Measurements from ENCODE around the gene NHEJ1. TPM values are rescaled to one million over a fixed set of nuclear protein-coding genes. Genes with fewer than 3 reads are reported as not detected.

NHEJ1 gene
- total RNA-seq, 1 experiment from 2014 or later, result 22.3 TPM

DNA sequence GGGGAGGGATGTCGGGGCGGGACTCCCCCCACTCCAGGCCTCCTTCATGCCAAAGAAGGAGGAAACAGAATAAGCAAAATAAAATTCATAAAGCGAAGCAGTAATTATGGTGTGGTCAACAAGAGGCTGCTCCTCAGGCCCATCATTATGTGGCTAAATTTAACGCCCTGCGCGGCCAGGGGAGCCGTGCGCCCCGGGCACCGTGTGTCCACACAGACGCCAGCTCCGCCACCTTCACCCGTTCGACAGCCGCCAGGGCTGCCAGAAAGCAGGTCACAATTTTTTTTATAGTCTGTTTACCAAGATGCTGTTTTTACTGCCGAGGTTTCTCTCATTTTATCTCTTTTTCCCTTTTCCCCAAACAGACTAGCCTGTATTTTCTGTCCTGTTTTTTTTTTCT is 31.0 kb downstream of the NHEJ1 start:
- ChIA-PET CTCF (interaction anchor here (1.0 to 1.8 kb wide), 3 partner anchors 25 to 166 kb away, joined by 4 to 6 read pairs (median 4); no protein-coding TSS in a partner anchor), POLR2A (no interaction called here)
- Mint-ChIP-seq H3K27me3 (ENCODE audit: low read depth) (no peaks in the 10 kb centered on the region), H3K4me1 (peaks cover 9% of the 10 kb centered on the region), H3K27ac (no peak overlapping the region), H3K9me3 (no peaks in the 10 kb centered on the region), H3K4me3 (no peak overlapping the region), H3K36me3 (no peaks in the 10 kb centered on the region)
- TF ChIP-seq ZNF138 (CRISPR knock-in tag; conservative IDR thresholded peaks at IDR 0.05) (no peak), ZNF671 (CRISPR knock-in tag; IDR thresholded peaks at IDR 0.05) (no peak), GABPB1 (CRISPR knock-in tag; IDR thresholded peaks at IDR 0.05) (no peak), CREB1 (CRISPR knock-in tag; IDR thresholded peaks at IDR 0.05) (no peak), ZBTB21 (CRISPR knock-in tag; IDR thresholded peaks at IDR 0.05; ENCODE audit: borderline replicate concordance) (no peak), RELA (CRISPR knock-in tag; IDR thresholded peaks at IDR 0.05; ENCODE audit: borderline replicate concordance) (no peak), ETV6 (CRISPR knock-in tag; IDR thresholded peaks at IDR 0.05) (no peak), TEAD1 (CRISPR knock-in tag; IDR thresholded peaks at IDR 0.05) (no peak), NR3C1 (CRISPR knock-in tag; conservative IDR thresholded peaks at IDR 0.05; ENCODE audit: low read depth) (no peak), MYBL2 (CRISPR knock-in tag; IDR thresholded peaks at IDR 0.05) (no peak), FOXP1 (CRISPR knock-in tag; IDR thresholded peaks at IDR 0.05; ENCODE audit: borderline replicate concordance) (no peak)
- TF ChIP-seq, protein P1, sequence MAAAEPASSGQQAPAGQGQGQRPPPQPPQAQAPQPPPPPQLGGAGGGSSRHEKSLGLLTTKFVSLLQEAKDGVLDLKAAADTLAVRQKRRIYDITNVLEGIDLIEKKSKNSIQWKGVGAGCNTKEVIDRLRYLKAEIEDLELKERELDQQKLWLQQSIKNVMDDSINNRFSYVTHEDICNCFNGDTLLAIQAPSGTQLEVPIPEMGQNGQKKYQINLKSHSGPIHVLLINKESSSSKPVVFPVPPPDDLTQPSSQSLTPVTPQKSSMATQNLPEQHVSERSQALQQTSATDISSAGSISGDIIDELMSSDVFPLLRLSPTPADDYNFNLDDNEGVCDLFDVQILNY (CRISPR knock-in tag; IDR thresholded peaks at IDR 0.05), result no peak
- TF ChIP-seq, protein P2, sequence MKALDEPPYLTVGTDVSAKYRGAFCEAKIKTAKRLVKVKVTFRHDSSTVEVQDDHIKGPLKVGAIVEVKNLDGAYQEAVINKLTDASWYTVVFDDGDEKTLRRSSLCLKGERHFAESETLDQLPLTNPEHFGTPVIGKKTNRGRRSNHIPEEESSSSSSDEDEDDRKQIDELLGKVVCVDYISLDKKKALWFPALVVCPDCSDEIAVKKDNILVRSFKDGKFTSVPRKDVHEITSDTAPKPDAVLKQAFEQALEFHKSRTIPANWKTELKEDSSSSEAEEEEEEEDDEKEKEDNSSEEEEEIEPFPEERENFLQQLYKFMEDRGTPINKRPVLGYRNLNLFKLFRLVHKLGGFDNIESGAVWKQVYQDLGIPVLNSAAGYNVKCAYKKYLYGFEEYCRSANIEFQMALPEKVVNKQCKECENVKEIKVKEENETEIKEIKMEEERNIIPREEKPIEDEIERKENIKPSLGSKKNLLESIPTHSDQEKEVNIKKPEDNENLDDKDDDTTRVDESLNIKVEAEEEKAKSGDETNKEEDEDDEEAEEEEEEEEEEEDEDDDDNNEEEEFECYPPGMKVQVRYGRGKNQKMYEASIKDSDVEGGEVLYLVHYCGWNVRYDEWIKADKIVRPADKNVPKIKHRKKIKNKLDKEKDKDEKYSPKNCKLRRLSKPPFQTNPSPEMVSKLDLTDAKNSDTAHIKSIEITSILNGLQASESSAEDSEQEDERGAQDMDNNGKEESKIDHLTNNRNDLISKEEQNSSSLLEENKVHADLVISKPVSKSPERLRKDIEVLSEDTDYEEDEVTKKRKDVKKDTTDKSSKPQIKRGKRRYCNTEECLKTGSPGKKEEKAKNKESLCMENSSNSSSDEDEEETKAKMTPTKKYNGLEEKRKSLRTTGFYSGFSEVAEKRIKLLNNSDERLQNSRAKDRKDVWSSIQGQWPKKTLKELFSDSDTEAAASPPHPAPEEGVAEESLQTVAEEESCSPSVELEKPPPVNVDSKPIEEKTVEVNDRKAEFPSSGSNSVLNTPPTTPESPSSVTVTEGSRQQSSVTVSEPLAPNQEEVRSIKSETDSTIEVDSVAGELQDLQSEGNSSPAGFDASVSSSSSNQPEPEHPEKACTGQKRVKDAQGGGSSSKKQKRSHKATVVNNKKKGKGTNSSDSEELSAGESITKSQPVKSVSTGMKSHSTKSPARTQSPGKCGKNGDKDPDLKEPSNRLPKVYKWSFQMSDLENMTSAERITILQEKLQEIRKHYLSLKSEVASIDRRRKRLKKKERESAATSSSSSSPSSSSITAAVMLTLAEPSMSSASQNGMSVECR (CRISPR knock-in tag; IDR thresholded peaks at IDR 0.05; ENCODE audit: borderline replicate concordance), result no peak
- TF ChIP-seq, protein P3, sequence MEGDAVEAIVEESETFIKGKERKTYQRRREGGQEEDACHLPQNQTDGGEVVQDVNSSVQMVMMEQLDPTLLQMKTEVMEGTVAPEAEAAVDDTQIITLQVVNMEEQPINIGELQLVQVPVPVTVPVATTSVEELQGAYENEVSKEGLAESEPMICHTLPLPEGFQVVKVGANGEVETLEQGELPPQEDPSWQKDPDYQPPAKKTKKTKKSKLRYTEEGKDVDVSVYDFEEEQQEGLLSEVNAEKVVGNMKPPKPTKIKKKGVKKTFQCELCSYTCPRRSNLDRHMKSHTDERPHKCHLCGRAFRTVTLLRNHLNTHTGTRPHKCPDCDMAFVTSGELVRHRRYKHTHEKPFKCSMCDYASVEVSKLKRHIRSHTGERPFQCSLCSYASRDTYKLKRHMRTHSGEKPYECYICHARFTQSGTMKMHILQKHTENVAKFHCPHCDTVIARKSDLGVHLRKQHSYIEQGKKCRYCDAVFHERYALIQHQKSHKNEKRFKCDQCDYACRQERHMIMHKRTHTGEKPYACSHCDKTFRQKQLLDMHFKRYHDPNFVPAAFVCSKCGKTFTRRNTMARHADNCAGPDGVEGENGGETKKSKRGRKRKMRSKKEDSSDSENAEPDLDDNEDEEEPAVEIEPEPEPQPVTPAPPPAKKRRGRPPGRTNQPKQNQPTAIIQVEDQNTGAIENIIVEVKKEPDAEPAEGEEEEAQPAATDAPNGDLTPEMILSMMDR (IDR thresholded peaks at IDR 0.05), result no peak
- TF ChIP-seq, protein P4, sequence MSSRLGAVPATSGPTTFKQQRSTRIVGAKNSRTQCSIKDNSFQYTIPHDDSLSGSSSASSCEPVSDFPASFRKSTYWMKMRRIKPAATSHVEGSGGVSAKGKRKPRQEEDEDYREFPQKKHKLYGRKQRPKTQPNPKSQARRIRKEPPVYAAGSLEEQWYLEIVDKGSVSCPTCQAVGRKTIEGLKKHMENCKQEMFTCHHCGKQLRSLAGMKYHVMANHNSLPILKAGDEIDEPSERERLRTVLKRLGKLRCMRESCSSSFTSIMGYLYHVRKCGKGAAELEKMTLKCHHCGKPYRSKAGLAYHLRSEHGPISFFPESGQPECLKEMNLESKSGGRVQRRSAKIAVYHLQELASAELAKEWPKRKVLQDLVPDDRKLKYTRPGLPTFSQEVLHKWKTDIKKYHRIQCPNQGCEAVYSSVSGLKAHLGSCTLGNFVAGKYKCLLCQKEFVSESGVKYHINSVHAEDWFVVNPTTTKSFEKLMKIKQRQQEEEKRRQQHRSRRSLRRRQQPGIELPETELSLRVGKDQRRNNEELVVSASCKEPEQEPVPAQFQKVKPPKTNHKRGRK (CRISPR knock-in tag; IDR thresholded peaks at IDR 0.05; ENCODE audit: borderline replicate concordance), result no peak
- TF ChIP-seq, protein P5, sequence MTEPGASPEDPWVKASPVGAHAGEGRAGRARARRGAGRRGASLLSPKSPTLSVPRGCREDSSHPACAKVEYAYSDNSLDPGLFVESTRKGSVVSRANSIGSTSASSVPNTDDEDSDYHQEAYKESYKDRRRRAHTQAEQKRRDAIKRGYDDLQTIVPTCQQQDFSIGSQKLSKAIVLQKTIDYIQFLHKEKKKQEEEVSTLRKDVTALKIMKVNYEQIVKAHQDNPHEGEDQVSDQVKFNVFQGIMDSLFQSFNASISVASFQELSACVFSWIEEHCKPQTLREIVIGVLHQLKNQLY (CRISPR knock-in tag; IDR thresholded peaks at IDR 0.05), result no peak
- TF ChIP-seq, protein P6, sequence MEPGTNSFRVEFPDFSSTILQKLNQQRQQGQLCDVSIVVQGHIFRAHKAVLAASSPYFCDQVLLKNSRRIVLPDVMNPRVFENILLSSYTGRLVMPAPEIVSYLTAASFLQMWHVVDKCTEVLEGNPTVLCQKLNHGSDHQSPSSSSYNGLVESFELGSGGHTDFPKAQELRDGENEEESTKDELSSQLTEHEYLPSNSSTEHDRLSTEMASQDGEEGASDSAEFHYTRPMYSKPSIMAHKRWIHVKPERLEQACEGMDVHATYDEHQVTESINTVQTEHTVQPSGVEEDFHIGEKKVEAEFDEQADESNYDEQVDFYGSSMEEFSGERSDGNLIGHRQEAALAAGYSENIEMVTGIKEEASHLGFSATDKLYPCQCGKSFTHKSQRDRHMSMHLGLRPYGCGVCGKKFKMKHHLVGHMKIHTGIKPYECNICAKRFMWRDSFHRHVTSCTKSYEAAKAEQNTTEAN (CRISPR knock-in tag; IDR thresholded peaks at IDR 0.05), result no peak
- TF ChIP-seq, protein P7, sequence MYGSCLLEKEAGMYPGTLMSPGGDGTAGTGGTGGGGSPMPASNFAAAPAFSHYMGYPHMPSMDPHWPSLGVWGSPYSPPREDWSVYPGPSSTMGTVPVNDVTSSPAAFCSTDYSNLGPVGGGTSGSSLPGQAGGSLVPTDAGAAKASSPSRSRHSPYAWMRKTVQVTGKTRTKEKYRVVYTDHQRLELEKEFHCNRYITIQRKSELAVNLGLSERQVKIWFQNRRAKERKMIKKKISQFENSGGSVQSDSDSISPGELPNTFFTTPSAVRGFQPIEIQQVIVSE (CRISPR knock-in tag; IDR thresholded peaks at IDR 0.05; ENCODE audit: borderline replicate concordance), result no peak
- DNase-seq (ENCODE audit: low spot score), result no peak
- no peak for ATAC-seq
